ENCODE measurements around the gene TAF11L8. TPM values are rescaled to one million over a fixed set of nuclear protein-coding genes. Genes with fewer than 3 reads are reported as not detected.
"Not testable (repeated sequence)": the region's sequence is repeated elsewhere in the genome, so short reads cannot be mapped to it uniquely, and the experiment has no call there.

TAF11L8 gene
- total RNA-seq, 3 donors from 2014 or later (not counting 1 experiment from before 2014, with no cell fraction given): not detected

DNA sequence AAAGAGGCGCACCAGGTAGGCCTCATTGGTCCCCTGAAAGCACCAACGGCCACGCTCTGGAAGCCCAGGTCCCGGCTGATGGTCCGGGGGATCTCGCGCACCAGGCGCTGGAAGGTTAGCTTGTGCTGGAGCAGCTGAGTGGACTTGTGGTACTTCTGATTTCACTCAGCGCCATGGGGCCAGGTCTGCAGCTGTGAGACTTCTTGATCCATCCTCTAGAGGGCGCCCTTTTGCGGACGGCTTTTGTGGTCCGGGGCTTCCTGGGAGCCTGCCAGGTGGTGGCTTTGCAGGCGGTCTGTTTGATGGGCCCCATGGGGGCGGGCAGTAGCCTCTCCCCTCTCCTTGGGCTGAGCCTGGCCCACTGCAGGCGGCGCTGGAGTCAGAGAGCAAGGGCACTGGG is 29.9 kb upstream of the TAF11L8 start:
- no peaks in the 10 kb centered on the region for H3K9me3 ChIP-seq (ENCODE audit: control insufficient read depth, insufficient read depth, low read length)
- TF ChIP-seq, protein P1, sequence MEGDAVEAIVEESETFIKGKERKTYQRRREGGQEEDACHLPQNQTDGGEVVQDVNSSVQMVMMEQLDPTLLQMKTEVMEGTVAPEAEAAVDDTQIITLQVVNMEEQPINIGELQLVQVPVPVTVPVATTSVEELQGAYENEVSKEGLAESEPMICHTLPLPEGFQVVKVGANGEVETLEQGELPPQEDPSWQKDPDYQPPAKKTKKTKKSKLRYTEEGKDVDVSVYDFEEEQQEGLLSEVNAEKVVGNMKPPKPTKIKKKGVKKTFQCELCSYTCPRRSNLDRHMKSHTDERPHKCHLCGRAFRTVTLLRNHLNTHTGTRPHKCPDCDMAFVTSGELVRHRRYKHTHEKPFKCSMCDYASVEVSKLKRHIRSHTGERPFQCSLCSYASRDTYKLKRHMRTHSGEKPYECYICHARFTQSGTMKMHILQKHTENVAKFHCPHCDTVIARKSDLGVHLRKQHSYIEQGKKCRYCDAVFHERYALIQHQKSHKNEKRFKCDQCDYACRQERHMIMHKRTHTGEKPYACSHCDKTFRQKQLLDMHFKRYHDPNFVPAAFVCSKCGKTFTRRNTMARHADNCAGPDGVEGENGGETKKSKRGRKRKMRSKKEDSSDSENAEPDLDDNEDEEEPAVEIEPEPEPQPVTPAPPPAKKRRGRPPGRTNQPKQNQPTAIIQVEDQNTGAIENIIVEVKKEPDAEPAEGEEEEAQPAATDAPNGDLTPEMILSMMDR (IDR thresholded peaks at IDR 0.05): no peak
- H3K36me3 ChIP-seq (ENCODE audit: control insufficient read depth, insufficient read depth, low read length): no peaks in the 10 kb centered on the region
- no peaks in the 10 kb centered on the region for H3K4me1 Mint-ChIP-seq
- peaks cover 9 to 17% of the 10 kb centered on the region in 2 donors for H3K9me3 Mint-ChIP-seq
- ATAC-seq (no peak), DNase-seq (no peak)
- no peaks in the 10 kb centered on the region for H3K27me3 Mint-ChIP-seq (ENCODE audit: low read depth in 2 of 2)
- H3K27ac Mint-ChIP-seq: no peak overlapping the region
- no peak overlapping the region for H3K27ac ChIP-seq (ENCODE audit: low read length)
- no peaks in the 10 kb centered on the region for H3K36me3 Mint-ChIP-seq
- H3K4me1 ChIP-seq (ENCODE audit: control insufficient read depth, insufficient read depth, low read length): no peaks in the 10 kb centered on the region
- H3K4me3 ChIP-seq (ENCODE audit: low read length): no peak overlapping the region
- no peak overlapping the region for H3K4me3 Mint-ChIP-seq
- no peaks in the 10 kb centered on the region for H3K27me3 ChIP-seq (ENCODE audit: control insufficient read depth, insufficient read depth, low read length)
- 90% methylated on average over 17 of the region's 17 CpGs for whole genome bisulfite sequencing (ENCODE audit: insufficient coverage)
- intact Hi-C loops (cut with micrococcal nuclease): no loop called here

DNA sequence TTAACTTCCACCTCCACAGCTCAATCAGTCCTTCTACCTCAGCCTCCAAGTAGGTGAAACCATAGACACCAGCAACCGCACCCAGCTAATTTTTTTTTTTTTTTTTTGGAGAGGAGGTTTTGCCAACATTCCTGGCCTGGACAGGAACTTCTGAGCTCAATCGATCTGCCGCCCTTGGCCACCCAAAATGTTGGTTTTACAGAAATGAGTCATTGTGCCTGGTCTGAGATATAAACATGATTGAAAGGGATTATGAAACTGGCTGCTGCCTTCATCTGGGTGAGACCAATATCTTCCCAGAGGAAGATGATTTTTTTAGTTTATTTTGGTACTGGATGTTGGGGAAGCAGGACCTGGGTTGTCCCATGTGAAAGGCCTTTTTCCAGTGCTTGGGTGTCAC is 28.6 kb upstream of the TAF11L8 start:
- no peak overlapping the region for H3K4me3 ChIP-seq (ENCODE audit: low read length)
- DNase-seq (no peak), ATAC-seq (no peak)
- H3K36me3 ChIP-seq (ENCODE audit: control insufficient read depth, insufficient read depth, low read length): no peaks in the 10 kb centered on the region
- intact Hi-C loops (cut with micrococcal nuclease): no loop called here
- no peaks in the 10 kb centered on the region for H3K27me3 ChIP-seq (ENCODE audit: control insufficient read depth, insufficient read depth, low read length)
- no peak overlapping the region for H3K4me3 Mint-ChIP-seq
- WGBS (ENCODE audit: insufficient coverage): 96% methylated on average over 3 of the region's 3 CpGs
- H3K9me3 ChIP-seq (ENCODE audit: control insufficient read depth, insufficient read depth, low read length): no peaks in the 10 kb centered on the region
- no peaks in the 10 kb centered on the region for H3K4me1 Mint-ChIP-seq
- H3K27ac Mint-ChIP-seq: no peak overlapping the region
- H3K4me1 ChIP-seq (ENCODE audit: control insufficient read depth, insufficient read depth, low read length): no peaks in the 10 kb centered on the region
- H3K36me3 Mint-ChIP-seq: no peaks in the 10 kb centered on the region
- H3K27me3 Mint-ChIP-seq (ENCODE audit: low read depth in 2 of 2): no peaks in the 10 kb centered on the region
- H3K27ac ChIP-seq (ENCODE audit: low read length): no peak overlapping the region
- peaks cover 9 to 19% of the 10 kb centered on the region in 2 donors for H3K9me3 Mint-ChIP-seq
- TF ChIP-seq, protein P1 (IDR thresholded peaks at IDR 0.05): no peak

DNA sequence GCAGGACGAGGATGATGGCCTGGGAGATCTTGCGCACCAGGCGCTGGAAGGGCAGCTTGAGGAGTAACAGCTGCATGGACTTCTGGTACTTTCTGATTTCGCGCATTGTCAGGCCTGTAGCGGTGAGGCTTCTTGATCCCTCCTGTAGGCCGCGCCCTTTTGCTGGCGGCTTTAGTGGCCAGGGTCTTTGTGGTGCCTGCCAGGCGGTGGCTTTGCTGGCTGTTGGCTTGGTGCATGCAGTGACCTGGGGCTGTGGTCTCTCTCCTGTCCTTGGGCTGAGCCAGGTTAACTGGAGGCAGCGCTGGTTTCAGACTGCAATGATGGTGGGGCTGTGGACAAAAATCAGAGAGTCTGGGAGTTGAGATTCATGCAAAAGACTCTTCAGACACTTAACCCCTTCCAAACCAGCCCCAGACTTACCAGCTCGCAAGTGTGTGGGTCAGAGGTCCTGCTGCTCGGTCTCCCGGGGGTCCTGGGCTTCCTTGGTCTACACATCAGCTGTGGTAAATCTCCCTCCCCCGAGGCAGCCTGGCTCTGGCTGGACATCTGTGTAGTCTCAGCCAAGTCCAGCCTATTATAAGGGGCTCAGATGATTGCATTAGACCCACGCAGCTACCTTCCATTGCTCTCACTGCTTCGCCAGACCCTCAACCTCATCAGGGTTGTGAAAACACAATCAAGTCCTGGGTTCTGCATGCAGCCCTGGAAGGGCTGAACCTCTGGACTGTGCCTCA is 24.3 kb upstream of the TAF11L8 start:
- Mint-ChIP-seq H3K4me1 (no peaks in the 10 kb centered on the region), H3K27ac (no peak overlapping the region), H3K27me3 (ENCODE audit: low read depth in 2 of 2) (no peaks in the 10 kb centered on the region), H3K4me3 (no peak overlapping the region), H3K36me3 (no peaks in the 10 kb centered on the region), H3K9me3 (peaks cover 0 to 15% of the 10 kb centered on the region in 2 donors)
- H3K27me3 ChIP-seq (ENCODE audit: control insufficient read depth, insufficient read depth, low read length): no peaks in the 10 kb centered on the region
- no peak overlapping the region for H3K27ac ChIP-seq (ENCODE audit: low read length)
- no peak overlapping the region for H3K4me3 ChIP-seq (ENCODE audit: low read length)
- WGBS (ENCODE audit: insufficient coverage): 91% methylated on average over 17 of the region's 17 CpGs
- no peaks in the 10 kb centered on the region for H3K4me1 ChIP-seq (ENCODE audit: control insufficient read depth, insufficient read depth, low read length)
- intact Hi-C loops (cut with micrococcal nuclease): no loop called here
- TF ChIP-seq, protein P1 (IDR thresholded peaks at IDR 0.05): no peak
- H3K36me3 ChIP-seq (ENCODE audit: control insufficient read depth, insufficient read depth, low read length): no peaks in the 10 kb centered on the region
- DNase-seq: no peak
- H3K9me3 ChIP-seq (ENCODE audit: control insufficient read depth, insufficient read depth, low read length): no peaks in the 10 kb centered on the region
- no peak for ATAC-seq

DNA sequence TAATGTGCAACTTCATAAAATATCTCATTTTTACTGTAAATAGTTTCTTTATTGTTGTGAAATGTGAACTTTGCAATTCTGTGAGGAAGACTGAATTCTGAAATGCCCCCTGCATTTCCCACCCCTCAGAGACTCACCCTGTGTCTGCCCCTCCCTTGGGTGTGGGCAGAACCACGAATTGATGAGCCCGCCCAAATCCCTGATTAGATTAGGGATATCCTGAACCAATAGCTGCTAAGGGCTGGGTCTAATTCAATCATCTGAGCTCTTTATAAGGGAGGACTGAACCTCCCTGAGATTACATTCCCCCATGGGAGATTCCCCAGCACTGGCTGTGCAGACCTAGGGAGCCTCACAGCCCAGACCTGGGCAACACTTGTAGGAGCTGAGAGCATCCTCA is 19.3 kb upstream of the TAF11L8 start, which contains the start of gene TAF11L12:
Gene TAF11L12, plus strand, starts transcription at position 301 of the 400 bp plus-strand sequence.
- H3K4me1 Mint-ChIP-seq; H3K36me3 ChIP-seq (ENCODE audit: control insufficient read depth, insufficient read depth, low read length); H3K27me3 Mint-ChIP-seq (ENCODE audit: low read depth in 2 of 2); H3K4me3 ChIP-seq (ENCODE audit: low read length); DNase-seq; intact Hi-C loops (cut with micrococcal nuclease); H3K27me3 ChIP-seq (ENCODE audit: control insufficient read depth, insufficient read depth, low read length); H3K4me3 Mint-ChIP-seq; ATAC-seq; H3K36me3 Mint-ChIP-seq; H3K27ac Mint-ChIP-seq; H3K9me3 ChIP-seq (ENCODE audit: control insufficient read depth, insufficient read depth, low read length); H3K27ac ChIP-seq (ENCODE audit: low read length); H3K4me1 ChIP-seq (ENCODE audit: control insufficient read depth, insufficient read depth, low read length): not testable (repeated sequence)
- peaks cover 0 to 20% of the 10 kb centered on the region in 2 donors for H3K9me3 Mint-ChIP-seq
- 75% methylated on average over 2 of the region's 2 CpGs for WGBS (ENCODE audit: insufficient coverage)

DNA sequence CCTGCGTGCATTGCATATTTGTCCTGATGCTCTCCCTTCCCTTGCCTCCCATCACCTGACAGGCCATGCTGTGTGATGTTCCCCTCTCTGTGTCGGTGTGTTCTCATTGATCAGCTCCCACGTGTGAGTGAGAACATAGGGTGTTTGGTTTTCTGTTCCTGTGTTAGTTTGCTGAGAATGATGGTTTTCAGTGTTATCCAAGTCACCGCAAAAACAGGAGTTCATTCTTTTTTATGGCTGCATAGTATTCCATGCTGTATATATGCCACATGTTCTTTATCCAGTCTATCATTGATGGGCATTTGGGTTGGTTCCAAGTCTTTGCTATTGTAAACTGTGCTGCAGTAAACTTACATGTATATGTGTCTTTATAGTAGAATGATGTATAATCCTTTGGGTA is 16.7 kb upstream of the TAF11L8 start:
- H3K36me3 ChIP-seq (ENCODE audit: control insufficient read depth, insufficient read depth, low read length); H3K27ac Mint-ChIP-seq; ATAC-seq; H3K4me1 ChIP-seq (ENCODE audit: control insufficient read depth, insufficient read depth, low read length); H3K27me3 Mint-ChIP-seq (ENCODE audit: low read depth in 2 of 2); H3K27ac ChIP-seq (ENCODE audit: low read length); intact Hi-C loops (cut with micrococcal nuclease); H3K4me3 ChIP-seq (ENCODE audit: low read length); H3K9me3 ChIP-seq (ENCODE audit: control insufficient read depth, insufficient read depth, low read length); DNase-seq; H3K36me3 Mint-ChIP-seq; H3K4me1 Mint-ChIP-seq; H3K27me3 ChIP-seq (ENCODE audit: control insufficient read depth, insufficient read depth, low read length); H3K4me3 Mint-ChIP-seq: not testable (repeated sequence)
- WGBS (ENCODE audit: insufficient coverage): 82% methylated on average over 3 of the region's 4 CpGs
- peaks cover 3 to 18% of the 10 kb centered on the region in 2 donors for H3K9me3 Mint-ChIP-seq
